ENCODE data around the gene IL20RA.
A peak's percentile ranks its signal among the peaks of the same experiment; 100 is the strongest.
"Not testable (repeated sequence)": the region's sequence is repeated elsewhere in the genome, so short reads cannot be mapped to it uniquely, and the experiment has no call there.

IL20RA gene

GRCh38 chr6:137044366-137045221, at the start of gene IL20RA:
Gene IL20RA (minus strand): TSS chr6:137044965. CDS start chr6:137044728, 237 bp downstream.
- DNase-seq (ENCODE audit: low read depth) = no peak

GRCh38 chr6:137093183-137094069, 48.7 kb upstream of the IL20RA start:
- DNase-seq (ENCODE audit: low read depth) = no peak

DNA sequence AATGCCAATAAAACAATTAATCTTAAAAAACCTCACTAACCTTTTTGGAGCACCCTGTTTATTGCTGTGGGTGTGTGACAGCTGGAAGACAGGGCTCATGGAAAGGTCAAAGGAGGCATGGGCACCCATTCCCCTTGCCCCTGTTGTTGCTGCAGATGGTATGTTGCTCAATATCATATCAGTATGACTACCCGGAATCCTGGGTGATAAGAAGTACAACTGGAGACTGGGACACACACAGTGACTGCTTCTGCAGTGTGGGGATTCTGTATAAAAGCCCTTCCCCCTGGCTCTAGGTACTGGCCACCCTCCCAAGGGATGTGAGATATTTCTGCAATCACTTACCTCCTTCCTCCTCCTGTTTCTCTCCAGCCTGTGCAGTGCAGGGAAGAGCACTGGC, 47.3 kb upstream of the IL20RA start:
- DNase-seq (ENCODE audit: low read depth) = no peak

DNA sequence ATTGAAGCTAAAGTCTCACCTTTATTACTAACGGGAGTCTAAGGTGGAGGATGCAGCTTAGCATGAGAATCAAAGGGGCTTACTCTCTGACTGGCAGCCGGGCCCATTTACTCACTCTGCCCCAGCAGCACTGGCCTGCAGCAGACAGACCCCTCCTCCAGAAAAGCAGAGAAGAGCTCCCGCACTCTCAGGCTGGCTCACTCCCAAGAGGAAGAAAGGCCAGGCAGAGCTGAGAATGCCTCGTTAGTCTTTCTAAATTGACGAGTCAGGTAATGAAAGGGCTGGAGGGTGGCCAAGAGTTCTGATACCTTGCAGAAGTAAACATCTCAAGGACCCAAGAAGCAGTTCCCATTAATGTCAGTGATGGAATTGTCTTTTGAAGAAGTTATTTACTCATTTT, 44.5 kb upstream of the IL20RA start:
- no peak for DNase-seq (ENCODE audit: low read depth)

DNA sequence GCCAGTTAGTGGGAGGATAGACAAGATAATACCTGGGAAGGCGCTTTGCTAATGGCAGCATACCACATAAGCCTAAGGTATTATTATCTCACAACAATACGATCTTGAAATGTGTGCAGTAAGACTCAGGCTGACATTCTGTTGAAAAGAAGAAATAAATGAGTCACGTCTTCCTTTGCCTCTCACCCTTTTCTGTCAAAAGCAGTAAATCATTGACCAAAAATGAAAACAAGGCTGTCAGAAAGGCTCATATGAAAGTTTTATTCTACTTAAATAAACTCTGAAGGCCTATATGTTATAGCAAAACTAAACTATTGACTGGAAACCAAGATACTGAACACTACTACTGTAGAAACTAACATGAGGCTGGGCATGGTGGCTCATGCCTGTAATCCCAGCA, 43.1 kb upstream of the IL20RA start:
- DNase-seq (ENCODE audit: low read depth) = no peak

GRCh38 chr6:137086031-137086430, 41.3 kb upstream of the IL20RA start:
- DNase-seq (ENCODE audit: low read depth) = no peak

DNA sequence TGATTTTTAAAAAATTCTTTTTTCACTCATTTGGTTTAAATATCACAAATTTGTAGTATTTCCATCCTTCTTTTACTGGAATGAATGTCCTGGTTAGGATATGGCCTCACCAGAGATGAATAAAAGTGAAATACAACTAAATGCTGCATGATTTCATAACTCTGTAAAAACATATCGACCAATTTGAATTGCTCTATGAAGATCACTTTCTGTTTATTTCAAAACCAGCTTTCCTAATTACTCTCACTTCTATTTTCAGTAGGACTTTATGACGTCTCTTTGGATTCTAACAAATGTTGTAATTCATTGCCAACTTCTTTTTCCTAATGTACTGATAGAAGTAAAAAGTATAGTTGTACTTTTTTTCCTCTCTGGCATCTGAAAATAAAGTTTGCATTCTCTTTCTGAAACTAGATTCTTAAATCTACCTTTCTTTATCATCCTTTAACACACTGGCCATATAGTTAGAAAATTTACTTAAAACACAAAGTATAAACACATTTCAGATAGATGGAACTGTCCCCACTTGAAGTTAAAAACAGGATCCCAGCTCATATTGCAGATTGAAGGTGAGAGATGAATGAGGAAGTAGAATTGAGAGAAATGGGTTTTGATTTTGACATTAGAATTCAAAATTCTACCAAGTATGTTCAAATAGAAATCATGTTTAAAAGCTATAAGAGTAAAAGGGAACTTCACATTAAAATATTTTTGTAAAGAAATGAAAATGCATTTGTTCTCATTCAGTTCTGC, 40.3 kb upstream of the IL20RA start:
- no peak for DNase-seq (ENCODE audit: low read depth)

GRCh38 chr6:137084090-137084489, 39.3 kb upstream of the IL20RA start:
- no peak for DNase-seq (ENCODE audit: low read depth)

DNA sequence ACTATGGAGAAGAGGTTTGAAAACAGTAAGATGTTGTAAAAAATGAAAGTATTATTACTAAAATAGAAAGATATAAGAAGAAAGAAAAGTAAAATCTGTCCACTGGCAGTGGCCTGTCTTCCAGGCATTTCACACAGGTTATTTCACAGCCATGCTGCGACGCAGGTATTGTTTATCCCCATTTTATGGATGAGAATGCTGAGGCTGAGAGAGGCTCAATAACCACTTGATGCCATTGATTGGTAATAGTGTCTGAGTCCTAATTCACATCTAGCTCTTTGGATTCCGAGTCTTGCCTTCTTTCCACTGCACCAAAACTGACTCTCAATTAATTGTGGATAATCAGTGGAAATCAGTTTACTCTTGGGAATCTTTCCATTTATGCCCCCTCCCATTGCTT, 37.2 kb upstream of the IL20RA start:
- DNase-seq (ENCODE audit: low read depth) = no peak

DNA sequence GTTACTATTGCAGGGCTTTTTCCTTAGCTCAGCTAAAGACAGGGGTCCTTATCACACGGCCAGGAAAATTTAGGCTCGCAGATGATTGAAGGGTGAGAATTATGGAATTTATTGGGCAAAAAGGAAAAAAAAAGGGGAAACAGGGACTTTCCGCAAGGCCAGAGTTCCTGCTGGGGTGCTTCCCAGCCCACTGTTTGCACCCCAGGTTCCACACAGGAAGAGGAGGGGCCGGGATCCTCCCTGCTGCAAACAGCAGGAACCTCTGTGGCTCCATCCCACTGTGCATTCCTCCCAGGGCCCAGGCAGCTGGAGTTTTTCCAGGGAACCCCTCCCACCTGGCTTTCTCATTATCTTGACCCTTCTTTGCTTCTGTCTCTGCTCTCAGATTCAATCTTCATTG, 35.9 kb upstream of the IL20RA start:
- DNase-seq (ENCODE audit: low read depth) = no peak

DNA sequence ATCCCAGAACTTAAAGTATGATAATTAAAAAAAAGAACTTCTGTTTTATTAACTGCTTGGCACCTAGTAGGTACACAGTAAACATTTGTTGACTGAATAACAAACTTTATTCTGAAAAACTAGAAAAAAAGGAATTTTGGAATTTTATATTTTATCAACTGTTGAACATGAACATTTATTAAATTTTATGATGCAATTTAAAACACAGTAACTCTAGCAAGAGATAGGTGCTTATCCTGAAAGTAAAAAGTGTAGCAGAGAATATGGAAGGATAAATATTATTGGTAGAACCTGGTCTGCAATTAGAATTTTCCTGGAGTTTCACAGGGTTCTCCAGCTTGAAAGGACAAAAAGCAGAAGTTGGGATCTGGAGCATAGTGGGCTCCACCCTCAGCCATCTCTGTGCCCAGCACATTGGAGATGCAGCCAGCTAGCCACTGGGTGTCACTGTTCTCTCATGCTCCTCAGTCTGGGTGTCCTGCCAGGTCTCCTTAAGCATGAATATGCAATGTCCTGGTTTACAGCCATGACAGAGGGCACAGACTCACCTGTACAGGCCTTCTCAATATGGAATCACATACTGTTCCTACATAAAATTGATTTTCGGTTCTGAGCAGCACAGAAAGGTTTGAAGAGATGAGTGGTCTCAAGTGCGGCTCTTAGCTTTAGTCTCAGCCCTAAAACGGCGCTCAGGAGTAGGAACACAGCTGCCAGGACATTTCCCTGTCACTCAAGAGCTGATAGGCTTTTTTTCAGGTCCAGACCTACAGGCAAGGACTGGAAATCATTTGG, 31.7 kb upstream of the IL20RA start:
- DNase-seq (ENCODE audit: low read depth) = peak; percentile 5

DNA sequence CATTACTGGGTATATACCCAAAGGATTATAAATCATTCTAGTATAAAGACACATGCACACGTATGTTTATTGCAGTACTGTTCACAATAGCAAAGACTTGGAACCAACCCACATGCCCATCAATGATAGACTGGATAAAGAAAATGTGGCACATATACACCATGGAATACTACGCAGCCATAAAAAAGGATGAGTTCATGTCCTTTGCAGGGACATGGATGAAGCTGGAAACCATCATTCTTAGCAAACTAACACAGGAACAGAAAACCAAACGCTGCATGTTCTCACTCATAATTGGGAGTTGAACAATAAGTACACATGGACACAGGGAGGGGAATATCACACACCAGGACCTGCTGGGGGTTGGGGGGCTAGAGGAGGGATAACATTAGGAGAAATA, 31.0 kb upstream of the IL20RA start:
- not testable (repeated sequence) for DNase-seq (ENCODE audit: low read depth)

DNA sequence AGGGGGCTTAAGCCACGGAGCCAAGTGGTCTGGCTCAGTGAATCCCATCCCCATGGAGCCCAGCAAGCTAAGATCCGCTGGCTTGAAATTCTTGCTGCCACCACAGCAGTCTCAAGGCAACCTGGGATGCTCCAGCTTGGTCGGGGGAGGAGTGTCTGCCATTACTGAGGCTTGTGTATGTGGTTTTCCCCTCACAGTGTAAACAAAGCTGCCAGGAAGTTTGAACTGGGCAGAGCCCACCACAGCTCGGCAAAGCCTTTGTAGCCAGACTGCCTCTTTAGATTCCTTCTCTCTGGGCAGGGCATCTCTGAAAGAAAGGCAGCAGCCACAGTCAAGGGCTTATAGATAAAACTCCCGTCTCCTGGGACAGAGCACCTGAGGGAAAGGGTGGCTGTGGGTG, 25.5 kb upstream of the IL20RA start:
- no peak for DNase-seq (ENCODE audit: low read depth)

DNA sequence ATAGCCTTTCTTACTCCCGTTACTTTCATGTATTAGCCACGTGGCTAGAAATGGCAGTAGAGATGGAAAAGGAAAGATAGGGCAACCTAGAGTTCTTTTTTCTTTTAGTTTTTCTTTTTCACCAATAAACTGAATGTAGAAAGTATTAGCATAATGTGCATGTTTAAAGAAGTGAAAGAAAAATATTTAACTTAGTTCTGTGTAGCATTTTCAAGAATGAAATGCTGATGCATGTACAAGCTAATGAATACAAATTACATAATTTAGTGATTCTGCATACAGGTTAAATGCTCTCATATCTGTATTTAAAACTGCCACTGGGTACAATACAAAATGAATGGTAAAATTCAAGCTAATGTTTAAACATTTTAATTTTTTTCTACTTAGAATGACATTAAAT, 22.6 kb upstream of the IL20RA start:
- no peak for DNase-seq (ENCODE audit: low read depth)

DNA sequence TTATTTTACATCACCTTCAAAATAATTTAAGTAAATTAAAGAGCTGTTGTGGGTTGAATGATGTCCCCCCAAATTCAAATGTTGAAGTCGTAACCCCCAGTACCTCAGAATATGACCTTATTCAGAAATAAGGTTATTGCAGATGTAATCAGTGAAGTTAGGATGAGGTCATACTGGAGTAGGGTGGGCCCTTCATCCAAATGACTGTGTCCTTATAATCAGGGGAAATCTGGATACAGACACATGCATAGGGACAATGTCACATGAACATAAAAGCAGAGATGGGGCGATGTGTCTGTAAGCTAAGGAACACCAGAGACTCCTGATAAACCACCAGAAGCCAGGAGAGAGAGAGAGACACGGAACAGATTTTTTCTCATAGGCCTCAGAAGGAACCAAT, 13.3 kb upstream of the IL20RA start:
- no peak for DNase-seq (ENCODE audit: low read depth)

- DNase-seq (ENCODE audit: low read depth) = no peak
Measured at GRCh38 chr6:137056121-137056880, 11.5 kb upstream of the IL20RA start.

- no peak for DNase-seq (ENCODE audit: low read depth)
Measured at GRCh38 chr6:137051790-137052472, 7.2 kb upstream of the IL20RA start.

GRCh38 chr6:137049095-137049494, 4.3 kb upstream of the IL20RA start:
- DNase-seq (ENCODE audit: low read depth) = no peak

DNA sequence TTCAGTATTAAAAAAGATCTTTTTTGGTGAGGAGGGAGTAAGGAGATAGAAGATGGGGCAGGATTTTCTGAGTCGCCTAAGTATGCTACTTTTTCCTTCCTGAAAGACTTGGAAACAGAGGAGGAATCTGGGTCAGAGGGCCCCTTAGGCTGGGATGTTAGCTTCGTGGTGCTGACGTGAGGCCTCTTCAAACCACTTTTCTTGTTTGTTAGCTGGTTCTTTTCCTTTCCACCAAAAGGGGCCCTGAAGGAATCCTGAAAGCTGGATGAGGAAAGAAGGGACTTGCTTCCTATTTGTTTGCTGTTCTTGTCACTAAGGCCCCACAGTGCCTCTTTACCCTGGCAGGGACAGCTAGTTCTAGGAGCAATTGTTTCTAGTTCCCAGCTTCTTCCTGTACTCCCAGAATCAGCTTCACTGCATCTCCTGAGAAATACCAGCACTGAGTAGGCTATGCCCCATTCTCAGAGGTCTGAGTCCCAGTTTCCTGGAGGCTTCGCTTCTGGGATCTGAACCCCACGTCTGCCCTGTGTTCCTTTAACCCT, 2.2 kb upstream of the IL20RA start:
- no peak for DNase-seq (ENCODE audit: low read depth)

- no peak for DNase-seq (ENCODE audit: low read depth)
Measured at GRCh38 chr6:137045222-137045789, 541 bp upstream of the IL20RA start.
